GM12892 (cell line): ENCODE results near the gene CADM1.

Experiments
- POLR2A ChIP-seq: IDR thresholded peaks from 2 replicates; pipeline ENCODE4 v1.6.1; 2011; ENCODE audit warnings: low read depth, low read length, control low read depth
- TAF1 ChIP-seq: IDR thresholded peaks from 2 replicates; pipeline ENCODE4 v1.6.1; 2011; ENCODE audit warnings: low read depth, mild to moderate bottlenecking, control low read depth, low read length, borderline replicate concordance

DNA sequence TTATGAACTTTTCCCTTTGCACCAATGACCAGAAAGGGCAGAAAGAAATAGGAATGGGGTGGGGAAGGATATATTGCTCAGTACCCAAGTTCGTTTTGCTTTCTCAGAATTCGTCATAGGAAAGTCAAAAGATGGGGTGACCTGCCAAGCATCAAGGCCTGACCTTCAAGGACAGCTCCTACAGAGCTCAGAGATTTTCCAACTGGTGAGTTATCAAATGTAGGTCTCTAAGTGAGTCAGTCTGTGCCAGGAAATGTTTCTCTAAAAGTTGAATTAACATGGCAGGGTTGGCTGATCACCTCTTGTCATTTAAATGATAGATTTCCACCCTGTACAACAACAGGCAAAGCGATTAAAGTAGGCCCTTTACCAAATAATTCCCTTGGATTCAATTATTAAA, 307.2 kb downstream of the CADM1 start:
- TF ChIP-seq POLR2A (no peak), TAF1 (no peak)
